Prostate gland (tissue), 2 donors: ENCODE data around the gene SLC6A3. TPM values are rescaled to one million over a fixed set of nuclear protein-coding genes. Genes with fewer than 3 reads are reported as not detected.

Experiments used
- DNase-seq: peaks from one replicate; pipeline ENCODE4 v3.0.0-alpha.2; 2019; ENCODE audit warnings: low spot score
- H3K27ac ChIP-seq, 2 donors: fragments of 200-600 bp; sonication (generic); 2 replicates each; pipeline ENCODE4 v1.5.1; 2017 to 2019
- H3K27me3 ChIP-seq: fragments of 200-600 bp; sonication (generic); replicated peaks from 2 replicates; pipeline ENCODE4 v1.5.1; 2019; ENCODE audit not compliant: insufficient read depth
- H3K36me3 ChIP-seq, 2 donors: fragments of 200-600 bp; sonication (generic); 1 replicate in 1 of 2; 2 replicates in 1 of 2; pipeline versions ENCODE4 v1.5.1 to v1.8.1; 2017 to 2019
- H3K4me1 ChIP-seq: fragments of 200-600 bp; sonication (generic); replicated peaks from 2 replicates; pipeline ENCODE4 v1.5.1; 2019
- H3K4me3 ChIP-seq, 2 donors: fragments of 200-600 bp; sonication (generic); 2 replicates each; pipeline ENCODE4 v1.5.1; 2017 to 2019
- H3K9me3 ChIP-seq: fragments of 200-600 bp; sonication (generic); 2 replicates; pipeline ENCODE4 v1.5.1; 2017
- CTCF ChIP-seq, 4 experiments: fragments of 200-600 bp in 2 of 4; fragments of 450-650 bp in 2 of 4; sonication (generic) in 2 of 4; IDR thresholded peaks; 1 replicate in 3 of 4; 2 replicates in 1 of 4; pipeline ENCODE4 v1.5.1; 2016 to 2019; ENCODE audit warnings: antibody characterized with exemption in 4 of 4, mild to moderate bottlenecking in 2 of 4, moderate library complexity in 2 of 4
- POLR2A ChIP-seq: fragments of 450-650 bp; IDR thresholded peaks from one replicate; pipeline ENCODE4 v1.6.1; 2016; ENCODE audit warnings: antibody characterized with exemption, mild to moderate bottlenecking
- POLR2AphosphoS5 ChIP-seq: sonication (generic); formaldehyde crosslinking; IDR thresholded peaks from one replicate; pipeline ENCODE4 v1.6.1; 2017; ENCODE audit warnings: antibody characterized with exemption
- whole genome bisulfite sequencing: methylation state at CpG from one replicate; pipeline ENCODE4 v1.1.5; 2018; 5-methylcytosine and 5-hydroxymethylcytosine counted together
- intact Hi-C: fragments of 100-400 bp; cut with DNase I; formaldehyde crosslinking; loops from one replicate; pipeline ENCODE4 v1.14.2; 2022
- total RNA-seq, 2 donors: library from RNA; depleted of rRNA; stranded (reverse); fragments of >200 nt; gene quantifications; one replicate each; pipeline ENCODE4 v1.1.0, GENCODE V29; 2016

The SLC6A3 gene
- total RNA-seq, 2 donors from 2014 or later = 4.6 TPM; not detected in 1

GRCh38 chr5:1472964-1473628 is 27.9 kb upstream of the SLC6A3 start:
- H3K9me3 ChIP-seq = no peaks in the 10 kb centered on the region
- no peaks in the 10 kb centered on the region for H3K36me3 ChIP-seq
- no peak for DNase-seq
- intact Hi-C loops = loop anchor here (10.0 kb wide), 1 partner anchor 172 kb away; no protein-coding TSS in a partner anchor
- no peak overlapping the region for H3K27ac ChIP-seq
- TF ChIP-seq POLR2A (no peak), POLR2AphosphoS5 (no peak)
- no peaks in the 10 kb centered on the region for H3K27me3 ChIP-seq
- WGBS = 95% methylated on average over 23 of the region's 23 CpGs
- no peak overlapping the region for H3K4me3 ChIP-seq
- no peaks in the 10 kb centered on the region for H3K4me1 ChIP-seq

GRCh38 chr5:1471997-1472963 is 27.0 kb upstream of the SLC6A3 start:
- intact Hi-C loops = loop anchor here (10.0 kb wide), 1 partner anchor 173 kb away; no protein-coding TSS in a partner anchor
- no peaks in the 10 kb centered on the region for H3K36me3 ChIP-seq
- no peaks in the 10 kb centered on the region for H3K27me3 ChIP-seq
- no peak overlapping the region for H3K27ac ChIP-seq
- no peak overlapping the region for H3K4me3 ChIP-seq
- 93% methylated on average over 27 of the region's 27 CpGs for WGBS
- no peak for DNase-seq
- no peaks in the 10 kb centered on the region for H3K4me1 ChIP-seq
- TF ChIP-seq POLR2AphosphoS5 (no peak), POLR2A (no peak), CTCF (IDR thresholded peaks at IDR 0.05) (no peak)
- H3K9me3 ChIP-seq = no peaks in the 10 kb centered on the region

GRCh38 chr5:1471240-1471853 is 26.1 kb upstream of the SLC6A3 start:
- intact Hi-C loops = loop anchor here (10.0 kb wide), 1 partner anchor 173 kb away; no protein-coding TSS in a partner anchor
- WGBS = 90% methylated on average over 8 of the region's 8 CpGs
- no peak overlapping the region for H3K4me3 ChIP-seq
- TF ChIP-seq POLR2A (no peak), CTCF (IDR thresholded peaks at IDR 0.05) (no peak), POLR2AphosphoS5 (no peak)
- H3K36me3 ChIP-seq = no peaks in the 10 kb centered on the region
- H3K9me3 ChIP-seq = no peaks in the 10 kb centered on the region
- H3K4me1 ChIP-seq = no peaks in the 10 kb centered on the region
- no peaks in the 10 kb centered on the region for H3K27me3 ChIP-seq
- no peak overlapping the region for H3K27ac ChIP-seq
- DNase-seq = no peak

- H3K36me3 ChIP-seq = no peaks in the 10 kb centered on the region
- intact Hi-C loops = loop anchor here (10.0 kb wide), 1 partner anchor 174 kb away; no protein-coding TSS in a partner anchor
- no peak for DNase-seq
- H3K9me3 ChIP-seq = no peaks in the 10 kb centered on the region
- no peak for TF ChIP-seq CTCF (IDR thresholded peaks at IDR 0.05)
- no peak for TF ChIP-seq POLR2AphosphoS5
- no peak for TF ChIP-seq POLR2A
- no peak overlapping the region for H3K27ac ChIP-seq
- H3K4me1 ChIP-seq = no peaks in the 10 kb centered on the region
- H3K27me3 ChIP-seq = no peaks in the 10 kb centered on the region
- WGBS = 67% methylated on average over 18 of the region's 18 CpGs
- no peak overlapping the region for H3K4me3 ChIP-seq
These were observed 25.5 kb upstream of the SLC6A3 start for GRCh38 chr5:1470762-1471211.
